ENCODE results near the gene IMPACT.

The IMPACT gene, protein sequence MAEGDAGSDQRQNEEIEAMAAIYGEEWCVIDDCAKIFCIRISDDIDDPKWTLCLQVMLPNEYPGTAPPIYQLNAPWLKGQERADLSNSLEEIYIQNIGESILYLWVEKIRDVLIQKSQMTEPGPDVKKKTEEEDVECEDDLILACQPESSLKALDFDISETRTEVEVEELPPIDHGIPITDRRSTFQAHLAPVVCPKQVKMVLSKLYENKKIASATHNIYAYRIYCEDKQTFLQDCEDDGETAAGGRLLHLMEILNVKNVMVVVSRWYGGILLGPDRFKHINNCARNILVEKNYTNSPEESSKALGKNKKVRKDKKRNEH

DNA sequence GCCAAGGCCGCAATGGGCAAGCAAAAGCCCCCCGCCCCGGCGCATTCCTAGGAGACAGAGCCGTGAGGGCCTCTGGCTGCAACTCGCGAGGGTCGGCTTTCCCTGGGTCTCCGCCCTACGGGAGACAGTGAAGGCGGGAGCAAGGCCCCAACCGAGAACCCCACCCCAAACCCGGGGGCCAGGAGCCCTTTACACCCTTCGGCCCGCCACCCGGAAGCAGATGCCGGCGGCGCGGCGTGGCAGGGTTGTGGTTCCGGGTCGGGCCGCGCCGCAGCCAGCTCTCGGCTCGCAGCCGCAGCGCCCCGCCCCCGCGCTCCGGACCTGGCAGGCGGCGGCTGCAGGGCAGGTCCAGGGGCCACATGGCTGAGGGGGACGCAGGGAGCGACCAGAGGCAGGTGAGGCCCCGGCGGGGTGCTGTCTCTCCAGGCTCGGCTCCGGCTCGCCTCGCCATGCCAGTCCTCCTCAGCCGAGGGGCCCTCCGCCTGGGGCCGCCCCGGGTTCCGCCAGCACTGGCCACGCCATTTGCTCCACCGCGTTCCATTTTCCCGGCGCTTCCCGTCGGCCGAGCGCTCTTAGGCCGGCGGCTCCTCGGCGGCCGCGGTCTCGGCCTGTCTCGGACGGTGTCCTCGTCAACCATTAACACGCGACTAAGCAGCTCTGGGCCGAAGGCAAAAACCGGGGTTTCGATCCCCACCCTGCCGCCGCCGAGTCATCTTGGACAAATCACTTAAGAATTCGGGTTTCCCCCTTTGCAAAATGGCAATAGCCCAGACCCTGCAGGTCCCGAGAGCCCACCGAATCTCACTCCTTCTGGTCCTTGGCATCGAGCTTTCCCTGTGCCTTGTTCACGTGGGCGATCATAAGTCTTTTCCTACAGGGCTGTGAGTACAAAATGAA, at the start of gene IMPACT:
TSS of gene IMPACT (plus strand) at position 273 of the 897 bp plus-strand sequence. CDS start at position 360, 87 bp downstream.
- DNase-seq (ENCODE audit: low spot score), result peak; percentile 94

DNA sequence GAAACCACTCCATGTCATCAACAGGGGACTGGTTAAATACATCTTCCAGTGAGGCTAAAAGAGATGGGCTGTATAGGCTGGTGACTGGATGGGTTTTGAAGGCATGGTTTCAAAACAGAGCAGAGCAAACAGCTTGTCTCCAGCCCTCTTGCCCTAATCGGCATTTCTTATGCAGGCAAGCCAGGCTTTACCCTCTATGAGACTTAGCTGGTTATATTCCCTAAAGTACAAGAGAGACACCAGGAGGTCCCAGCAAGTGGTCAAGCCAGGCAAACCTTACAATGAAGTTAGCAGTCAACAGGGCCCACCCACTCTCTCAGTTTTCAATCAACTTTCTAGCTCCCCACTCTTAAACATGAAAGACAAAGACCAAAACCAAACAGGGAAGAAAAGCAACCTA, 47.9 kb upstream of the IMPACT start:
- no peak for DNase-seq (ENCODE audit: low spot score)

DNA sequence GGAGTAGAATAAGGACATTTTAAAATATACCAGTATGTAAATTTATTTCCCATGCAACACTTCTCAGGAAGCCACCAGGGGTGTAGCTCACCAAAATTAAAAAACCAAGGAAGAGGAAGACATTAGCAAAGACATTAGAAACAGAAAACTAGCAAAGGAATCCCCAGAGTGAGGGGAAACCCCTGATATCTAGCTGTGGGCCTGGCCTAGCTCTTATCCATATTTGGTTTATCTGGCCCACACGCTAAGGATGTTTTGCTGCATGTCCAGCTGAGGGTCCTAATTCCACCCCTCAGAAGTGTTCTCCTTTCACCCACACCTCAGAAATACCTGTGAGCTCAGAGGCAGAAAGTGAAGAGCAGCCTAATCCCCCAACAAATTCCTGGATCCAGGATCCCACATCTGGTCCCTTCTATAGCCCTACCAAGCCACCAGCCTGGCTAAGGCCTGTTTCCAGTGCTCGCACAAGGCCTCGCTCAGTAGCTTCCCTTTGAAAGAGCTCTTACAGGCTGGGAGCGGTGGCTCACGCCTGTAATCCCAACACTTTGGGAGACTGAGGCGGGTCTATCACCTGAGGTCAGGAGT, 46.2 kb upstream of the IMPACT start:
- no peak for DNase-seq (ENCODE audit: low spot score)

DNA sequence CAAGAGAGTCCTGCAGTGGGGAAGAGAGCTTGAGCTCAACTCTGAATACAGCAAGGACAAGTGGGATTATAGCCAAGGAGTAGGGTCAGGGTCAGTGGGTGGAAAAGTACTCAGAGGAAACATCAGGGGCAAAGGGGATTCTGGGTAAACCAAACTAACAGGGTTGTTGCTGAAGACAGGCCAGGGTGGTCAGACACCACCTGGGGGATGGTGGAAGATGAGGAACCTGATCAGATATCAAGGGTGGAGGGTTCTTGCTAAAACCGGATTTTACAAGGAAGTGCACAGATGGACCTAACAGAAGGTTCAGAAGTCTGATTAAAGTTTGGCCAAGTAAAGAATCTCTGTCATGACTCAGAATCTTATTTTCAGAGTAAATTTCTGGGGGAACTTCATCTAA, 45.3 kb upstream of the IMPACT start:
- no peak for DNase-seq (ENCODE audit: low spot score)

DNA sequence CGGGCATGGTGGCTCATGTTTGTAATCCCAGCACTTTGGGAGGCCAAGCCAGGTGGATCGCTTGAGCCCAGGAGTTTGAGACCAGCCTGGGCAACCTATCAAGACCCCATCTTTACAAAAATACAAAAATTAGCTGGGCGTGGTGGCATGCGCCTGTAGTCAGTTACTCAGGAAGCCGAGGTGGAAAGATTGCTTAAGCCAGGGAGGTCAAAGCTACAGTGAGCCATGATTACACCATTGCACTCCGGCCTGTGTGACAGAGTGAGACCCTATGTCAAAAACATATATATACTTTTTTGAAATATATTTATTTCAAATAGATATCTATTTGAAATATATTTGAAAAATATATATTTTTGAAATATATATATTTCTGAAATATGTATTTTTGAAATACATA, 39.8 kb upstream of the IMPACT start:
- no peak for DNase-seq (ENCODE audit: low spot score)

DNA sequence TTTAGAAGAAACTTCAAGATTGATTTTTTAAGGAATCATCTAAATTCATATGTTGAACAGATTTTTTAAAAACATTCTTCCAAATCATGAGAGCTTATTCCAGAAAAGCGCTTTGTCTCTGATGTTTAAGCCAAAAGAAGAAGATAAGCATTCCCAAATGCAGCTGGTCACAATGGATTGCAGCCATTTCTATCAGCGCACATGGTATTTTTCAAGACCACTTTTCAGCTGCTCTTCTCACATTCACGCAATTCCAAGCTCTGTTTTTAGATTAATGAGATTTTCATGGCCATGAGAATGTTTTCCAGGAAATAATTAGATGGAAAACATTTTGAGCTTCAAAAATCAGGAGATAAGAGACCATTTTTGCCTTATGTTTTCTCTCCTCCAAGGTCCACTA, 37.5 kb upstream of the IMPACT start:
- no peak for DNase-seq (ENCODE audit: low spot score)

DNA sequence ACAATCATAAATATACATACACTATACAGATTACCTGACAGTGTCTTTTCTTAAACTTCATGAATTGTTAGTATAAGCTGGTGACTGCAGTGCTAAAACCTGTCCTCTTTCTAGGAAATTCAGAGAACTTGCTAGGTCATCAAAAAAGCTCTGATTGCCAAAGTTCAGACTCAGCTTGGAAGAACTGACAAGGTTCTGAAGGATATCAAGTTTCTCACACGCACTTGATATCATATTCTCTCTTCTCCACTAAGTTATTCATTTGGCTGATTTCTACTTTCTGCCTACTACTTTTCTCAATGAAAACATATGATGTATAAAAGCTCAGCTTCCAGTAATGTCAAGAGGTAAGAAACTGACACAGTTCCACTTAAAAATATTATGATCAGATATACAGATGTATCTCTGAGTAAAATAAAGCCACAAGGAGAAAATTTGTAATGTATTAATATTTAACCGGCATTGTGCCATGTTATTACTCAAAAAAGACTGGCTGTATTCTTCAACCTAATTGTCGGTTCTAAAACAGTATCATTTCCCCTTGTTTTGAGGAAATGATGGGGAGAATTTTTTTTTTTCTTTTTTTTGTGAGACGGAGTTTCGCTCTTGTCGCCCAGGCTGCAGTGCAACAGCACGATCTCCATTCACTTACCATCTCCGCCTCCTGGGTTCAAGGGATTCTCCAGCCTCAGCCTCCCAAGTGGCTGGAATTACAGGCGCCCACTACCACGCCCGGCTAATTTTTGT, 31.2 kb upstream of the IMPACT start:
- no peak for DNase-seq (ENCODE audit: low spot score)

DNA sequence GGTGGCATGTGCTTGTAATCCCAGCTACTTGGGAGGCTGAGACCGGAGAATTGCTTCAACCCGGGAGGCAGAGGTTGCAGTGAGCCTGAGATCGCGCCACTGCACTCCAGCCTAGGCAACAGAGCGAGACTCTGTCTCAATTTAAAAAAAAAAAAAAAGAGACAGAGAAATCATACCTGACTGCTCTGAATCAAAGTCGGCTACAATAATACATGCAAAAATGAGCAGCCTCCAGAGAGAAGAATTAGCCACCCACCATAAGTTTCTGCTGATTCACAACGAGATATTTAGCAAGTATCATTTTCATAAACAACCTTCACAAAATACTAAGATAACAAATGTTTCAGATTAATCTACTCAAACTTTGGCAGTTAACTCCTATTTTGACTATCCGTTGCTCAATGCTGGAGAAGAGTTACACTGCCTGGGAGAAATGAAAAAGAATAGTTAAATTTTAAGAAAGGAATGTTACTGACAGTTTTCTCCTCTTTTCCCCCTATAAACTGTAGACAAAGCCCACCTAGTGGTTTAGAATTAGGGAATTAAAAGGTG, 30.3 kb upstream of the IMPACT start:
- DNase-seq (ENCODE audit: low spot score), result no peak

DNA sequence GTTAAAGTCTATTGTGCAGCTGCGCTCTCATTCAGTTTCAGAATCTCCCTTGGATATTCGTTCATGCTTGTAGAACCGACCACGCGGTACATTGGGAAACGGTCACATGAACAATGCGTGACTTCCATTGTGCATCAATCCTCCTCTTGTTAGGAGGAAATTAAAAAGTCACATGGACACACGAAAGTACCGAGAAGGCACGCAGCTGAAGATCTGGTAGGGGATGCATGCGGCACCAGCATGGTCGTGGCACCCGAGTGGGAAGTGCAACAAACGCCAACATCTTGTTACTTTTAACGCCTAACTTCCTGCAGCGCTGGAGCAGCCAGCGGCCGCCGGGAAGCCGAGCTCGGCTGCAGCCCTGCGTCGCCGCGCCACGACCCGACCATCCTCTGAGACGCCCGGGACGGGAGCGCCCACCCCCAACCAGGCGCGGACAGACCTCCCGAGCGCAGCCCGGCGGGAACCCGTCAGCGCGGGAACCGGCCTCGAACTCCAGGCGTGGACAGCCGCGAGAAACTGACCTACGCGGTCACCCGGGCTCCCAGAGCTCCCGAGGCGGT, 29.3 kb upstream of the IMPACT start:
- no peak for DNase-seq (ENCODE audit: low spot score)

DNA sequence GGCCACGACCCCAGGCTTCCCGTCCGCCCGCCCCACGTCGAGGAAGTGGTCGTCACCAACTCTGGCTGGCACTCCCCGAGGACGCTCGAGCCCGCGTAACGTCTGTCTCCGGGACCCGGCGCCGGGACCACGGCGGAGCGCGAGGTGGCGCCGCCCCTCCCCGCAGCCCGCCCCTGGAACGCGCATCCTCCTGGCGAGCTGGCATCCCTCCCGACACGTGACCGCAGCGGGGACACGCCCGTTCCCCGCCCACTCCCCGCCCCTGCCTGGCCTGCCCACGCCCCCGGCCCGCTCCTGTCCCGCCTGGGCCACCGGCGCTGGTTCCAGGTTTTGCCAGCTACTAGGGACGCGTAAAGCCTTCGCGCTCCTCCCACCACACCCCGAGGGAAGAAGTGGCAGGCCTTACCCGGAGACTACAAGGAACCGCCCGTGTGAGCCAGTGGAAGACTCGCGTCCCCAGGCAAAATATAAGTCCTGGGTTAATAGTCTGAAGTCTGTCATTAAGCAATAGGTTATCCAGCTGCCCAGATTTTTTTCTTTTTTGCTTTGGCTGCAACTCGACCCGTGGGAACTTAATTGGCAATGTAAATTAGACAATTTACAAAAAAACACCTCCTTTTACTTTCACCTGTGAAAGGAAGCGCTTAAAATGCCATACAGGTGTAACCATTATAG, 28.6 kb upstream of the IMPACT start, which contains the start of gene OSBPL1A:
TSS of gene OSBPL1A (minus strand) at position 131 of the 675 bp plus-strand sequence. CDS start 20,291 bp downstream, outside the sequence.
- DNase-seq (ENCODE audit: low spot score), result peak; percentile 97

DNA sequence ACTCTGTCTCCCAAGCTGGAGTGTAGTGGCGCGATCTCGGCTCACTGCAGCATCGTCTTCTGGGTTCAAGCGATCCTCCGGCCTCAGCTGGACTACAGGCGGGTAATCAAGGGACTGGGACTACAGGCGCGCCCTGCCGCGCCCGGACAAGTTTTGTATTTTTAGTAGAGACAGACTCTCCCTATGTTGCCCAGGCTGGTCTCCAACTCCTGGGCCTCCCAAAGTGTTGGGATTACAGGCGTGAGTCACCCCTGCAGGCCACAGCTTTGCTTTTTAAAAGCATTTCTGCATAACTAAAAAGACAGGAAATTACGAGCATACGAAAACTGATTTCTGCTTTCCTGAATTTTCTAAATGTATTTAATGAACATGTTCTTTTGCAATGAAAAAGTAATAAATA, 27.9 kb upstream of the IMPACT start:
- no peak for DNase-seq (ENCODE audit: low spot score)

DNA sequence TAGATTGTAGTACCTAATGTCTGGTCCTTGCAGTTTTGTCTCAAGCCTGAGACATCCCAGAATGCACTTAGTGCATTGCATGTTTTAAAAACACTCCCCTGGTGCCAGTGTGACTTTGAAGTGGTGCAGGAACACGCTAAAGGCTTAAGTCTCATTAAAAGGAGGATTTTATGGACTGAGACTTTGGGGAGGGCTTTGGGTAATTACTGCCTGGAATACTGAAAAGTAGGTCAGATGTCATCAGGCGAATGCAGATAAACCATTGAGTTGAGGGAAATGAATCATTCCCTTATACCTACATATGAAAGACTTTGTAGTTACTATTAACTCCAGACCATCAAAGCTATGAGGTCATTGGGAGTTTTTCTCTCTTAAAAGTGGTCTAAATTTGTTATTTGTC, 25.9 kb upstream of the IMPACT start:
- DNase-seq (ENCODE audit: low spot score), result no peak

DNA sequence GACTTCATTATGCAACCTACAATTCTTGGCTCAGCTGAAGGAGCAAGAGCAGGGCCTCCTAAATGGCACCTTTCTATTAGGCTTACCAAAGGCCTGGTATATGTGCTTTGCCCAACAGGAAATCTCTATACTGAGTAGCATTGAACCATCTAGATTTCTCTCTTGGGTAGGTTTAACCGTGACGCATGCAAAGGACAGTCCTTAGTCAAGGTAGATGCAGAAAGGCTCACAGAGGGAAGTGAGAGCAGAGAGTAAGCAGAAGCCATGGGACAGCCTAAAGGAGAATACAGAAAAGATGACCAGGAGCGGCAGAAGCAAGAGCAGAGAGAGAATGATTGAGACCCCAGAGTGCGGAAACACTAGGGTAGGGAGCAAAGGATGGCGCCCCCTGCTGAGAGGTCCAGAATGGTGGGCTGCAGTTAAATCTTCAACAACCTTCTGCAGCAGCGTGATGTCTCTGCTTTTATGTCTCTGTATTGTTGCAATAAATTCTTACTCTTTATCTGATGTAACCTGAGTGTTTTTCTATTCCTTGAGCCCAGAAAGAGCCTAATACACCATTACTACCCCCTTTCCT, 24.2 kb upstream of the IMPACT start:
- no peak for DNase-seq (ENCODE audit: low spot score)

DNA sequence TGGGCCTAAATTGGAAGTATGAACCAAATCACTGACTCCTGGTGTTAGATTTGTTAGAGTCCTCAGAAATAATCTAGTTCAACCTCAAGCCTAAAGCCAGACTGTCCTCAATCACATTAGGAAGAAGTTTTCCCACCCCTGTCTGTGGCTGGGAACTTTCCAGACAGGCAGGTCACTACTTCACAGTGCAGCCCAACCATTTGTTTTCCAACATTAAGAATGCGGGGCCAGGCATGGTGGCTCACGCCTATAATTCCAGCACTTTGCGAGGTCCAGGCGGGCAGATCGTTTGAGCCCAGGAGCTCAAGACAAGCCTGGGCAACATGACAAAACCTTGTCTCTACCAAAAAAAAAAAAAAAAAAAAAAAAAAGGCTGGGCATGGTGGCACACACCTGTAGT, 23.4 kb upstream of the IMPACT start:
- no peak for DNase-seq (ENCODE audit: low spot score)

DNA sequence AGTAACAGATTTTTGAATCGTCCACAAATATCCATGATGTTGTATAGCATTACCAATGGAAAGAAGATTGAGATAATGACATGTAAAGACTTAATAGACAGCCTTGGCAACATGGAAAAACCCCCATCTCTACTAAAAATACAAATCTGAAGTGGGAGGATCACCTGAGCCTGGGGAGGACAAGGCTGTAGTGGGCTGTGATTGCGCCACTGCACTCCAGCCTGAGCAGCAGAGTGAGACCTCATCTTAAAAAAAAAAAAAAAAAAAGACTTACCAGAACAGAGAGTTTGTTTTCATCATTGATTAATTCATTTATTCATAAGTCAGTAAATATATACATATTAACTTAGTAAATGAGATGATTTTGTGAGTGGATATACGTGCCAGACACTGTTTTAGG, 21.9 kb upstream of the IMPACT start:
- no peak for DNase-seq (ENCODE audit: low spot score)

DNA sequence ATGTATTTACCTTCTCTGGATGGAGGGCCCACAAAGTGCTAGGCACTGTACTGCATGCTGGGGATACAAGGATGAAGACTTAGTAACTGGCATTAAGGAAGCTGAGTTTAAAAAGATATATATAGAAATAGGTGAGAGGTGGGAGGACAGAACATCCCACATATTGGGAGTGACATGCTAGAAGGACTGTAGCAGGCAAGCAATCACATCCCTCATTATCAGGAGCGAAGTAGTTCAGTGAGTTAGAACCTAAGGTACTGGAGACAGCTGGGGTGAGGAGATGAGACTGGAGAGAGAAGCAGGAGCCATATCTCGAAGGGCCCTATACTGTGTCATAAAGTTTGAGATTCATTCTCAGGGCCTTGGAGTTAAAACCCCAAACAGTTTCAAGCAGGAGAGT, 18.0 kb upstream of the IMPACT start:
- DNase-seq (ENCODE audit: low spot score), result no peak

DNA sequence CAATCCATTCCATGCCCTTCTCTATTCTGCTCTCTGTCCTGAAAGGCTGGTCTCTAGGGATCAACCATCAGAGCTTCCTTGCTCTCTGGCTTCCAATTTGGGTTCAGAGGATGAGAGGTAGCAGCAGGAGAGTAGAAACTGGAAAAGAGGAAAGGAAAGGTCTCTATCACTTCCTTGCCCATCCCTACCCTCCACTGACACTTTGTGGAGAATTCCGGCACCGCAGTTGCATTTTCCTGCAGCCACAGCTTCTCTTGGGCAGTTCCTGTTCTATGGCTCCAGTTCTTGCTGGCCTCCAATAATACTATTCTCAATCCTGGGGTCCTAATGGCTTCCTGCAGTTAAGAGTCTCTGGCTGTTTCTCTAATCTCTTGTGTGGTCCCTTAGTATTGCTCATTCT, 13.3 kb upstream of the IMPACT start:
- no peak for DNase-seq (ENCODE audit: low spot score)

DNA sequence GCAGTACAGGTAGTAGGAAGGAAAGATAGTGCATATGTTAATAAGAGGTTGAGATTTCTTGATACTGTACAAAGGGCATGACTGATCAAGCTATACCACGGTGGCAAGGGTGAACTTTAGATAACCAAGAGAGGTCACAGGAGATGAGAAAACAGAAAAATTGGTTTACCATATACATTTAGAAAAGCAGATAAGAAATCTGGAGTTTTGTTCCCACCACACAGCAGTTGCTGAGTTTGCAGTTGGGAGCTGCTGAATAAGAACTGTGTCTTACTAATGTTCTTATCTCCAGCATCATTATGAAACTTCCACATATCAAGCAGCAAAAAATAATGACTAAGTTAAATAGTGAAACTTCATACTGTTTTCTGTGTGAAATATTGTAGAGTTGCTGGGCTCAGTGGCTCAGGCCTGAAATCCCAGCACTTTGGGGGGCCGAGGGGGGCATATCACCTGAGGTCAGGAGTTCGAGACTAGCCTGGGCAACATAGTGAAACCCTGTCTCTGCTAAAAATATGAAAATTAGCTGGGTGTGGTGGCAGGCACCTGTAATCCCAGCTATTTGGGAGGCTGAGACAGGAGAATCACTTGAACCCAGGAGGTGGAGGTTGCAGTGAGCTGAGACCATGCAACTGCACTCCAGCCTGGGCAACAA, 12.0 kb upstream of the IMPACT start:
- DNase-seq (ENCODE audit: low spot score), result no peak

DNA sequence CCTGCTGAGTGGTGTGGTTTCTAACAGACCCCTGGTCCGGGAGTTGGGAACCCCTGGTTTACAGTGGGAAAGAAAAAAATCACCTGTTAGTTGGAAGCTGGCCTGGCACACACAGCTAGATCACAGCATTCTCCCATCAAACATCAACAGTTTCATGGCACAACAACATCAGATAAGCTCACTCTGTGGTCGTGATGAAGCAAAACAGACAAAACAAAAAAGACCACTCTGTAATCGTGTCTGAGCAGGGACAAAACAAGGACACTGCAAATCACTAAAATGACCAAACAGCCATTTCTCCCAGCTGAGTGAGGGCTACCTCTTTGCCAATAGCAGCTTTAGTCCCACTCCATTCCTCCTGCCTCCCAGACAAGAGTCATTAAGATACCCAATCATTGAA, 9.0 kb upstream of the IMPACT start:
- DNase-seq (ENCODE audit: low spot score), result no peak

DNA sequence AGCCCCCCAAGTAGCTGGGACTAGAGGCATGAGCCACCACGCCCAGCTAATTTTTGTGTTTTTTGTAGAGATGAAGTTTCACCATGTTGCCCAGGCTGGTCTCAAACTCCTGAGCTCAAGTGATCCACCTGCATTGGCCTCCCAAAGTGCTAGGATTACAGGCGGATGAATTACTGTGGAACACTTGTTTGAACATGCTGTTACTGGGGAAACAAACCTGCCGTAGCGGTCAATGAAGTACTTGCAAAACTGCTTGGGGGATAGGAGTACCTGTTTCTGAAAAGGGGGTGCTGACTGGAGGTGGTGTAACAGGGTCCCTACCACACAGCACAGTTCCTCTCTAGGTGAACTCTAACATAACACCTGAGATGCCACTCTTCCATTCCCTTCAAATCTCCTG, 5.9 kb upstream of the IMPACT start:
- DNase-seq (ENCODE audit: low spot score), result no peak
